Ovary (tissue), 9 donors: ENCODE measurements around the gene CDH3. TPM values are rescaled to one million over a fixed set of nuclear protein-coding genes. Genes with fewer than 3 reads are reported as not detected.

Source experiments
- DNase-seq, 5 donors: peaks; one replicate each; pipeline ENCODE4 v3.0.0-alpha.2; 2019 to 2020
- H3K27ac ChIP-seq, 2 donors: fragments of 200-600 bp; one replicate each; pipeline versions ENCODE4 v1.5.1 to v1.8.0; 2019 to 2022
- H3K27me3 ChIP-seq: fragments of 200-600 bp; one replicate; pipeline ENCODE4 v1.8.0; 2022
- H3K36me3 ChIP-seq: fragments of 200-600 bp; sonication (generic); one replicate; pipeline ENCODE4 v1.5.1; 2019
- H3K4me1 ChIP-seq: one replicate; pipeline ENCODE4 v1.8.1; 2013; ENCODE audit warnings: mild to moderate bottlenecking, moderate library complexity; ENCODE audit not compliant: insufficient read depth
- H3K4me3 ChIP-seq: fragments of 200-600 bp; sonication (generic); one replicate; pipeline ENCODE4 v1.5.1; 2017
- H3K9me3 ChIP-seq, 2 donors: fragments of 200-600 bp in 1 of 2; sonication (generic) in 1 of 2; one replicate each; pipeline versions ENCODE4 v1.5.1 to v1.8.1; 2013 to 2019; ENCODE audit warnings: mild to moderate bottlenecking in 1 of 2, moderate library complexity in 1 of 2
- EP300 ChIP-seq: sonication (generic); formaldehyde crosslinking; IDR thresholded peaks from one replicate; pipeline ENCODE4 v1.6.1; 2017; ENCODE audit warnings: antibody characterized with exemption
- POLR2A ChIP-seq: fragments of 450-650 bp; IDR thresholded peaks from one replicate; pipeline ENCODE4 v1.6.1; 2017; ENCODE audit warnings: antibody characterized with exemption, mild to moderate bottlenecking, moderate library complexity
- WGBS, 3 donors: extraction: QIAGEN DNeasy Blood & Tissue Kit in 1 of 3; methylation state at CpG; one replicate each; pipeline versions ENCODE4 v1.1.5 to v1.1.7; 2013 to 2017; 5-methylcytosine and 5-hydroxymethylcytosine counted together
- intact Hi-C, 4 donors: fragments of 100-400 bp; cut with DNase I; formaldehyde crosslinking; loops; one replicate each; pipeline versions ENCODE4 v1.11.0 to v1.15.1; 2022 to 2023
- polyA plus RNA-seq, 2 donors: library from polyadenylated mRNA; stranded (reverse); fragments of 200-250 nt in 1 of 2; fragments of 350-450 nt in 1 of 2; fragmentation: Illumina TruSeq in 1 of 2; extraction: RNeasy Lipid Tissue Mini Kit (QIAGEN cat#74804) in 1 of 2; gene quantifications; one replicate each; pipeline ENCODE4 v1.2.3, GENCODE V29; 2013 to 2014
- total RNA-seq, 7 donors: library from RNA; depleted of rRNA in 2 of 7; stranded (reverse); fragments of >200 nt in 2 of 7; fragmentation: NEBNext Ultra II Directional in 3 of 7; extraction: Animal tissue kit (Norgen Biotek cat#: 25700) in 3 of 7; gene quantifications; one replicate each; pipeline versions ENCODE4 v1.1.0 to v1.2.4, GENCODE V29; 2016 to 2023
- TF ChIP-seq, protein P1 (sequence below), 3 donors: fragments of 450-650 bp in 2 of 3; fragments of 200-600 bp in 1 of 3; IDR thresholded peaks; one replicate each; pipeline versions ENCODE4 v1.5.1 to v1.8.0; 2016 to 2022; ENCODE audit warnings: antibody characterized with exemption in 3 of 3, mild to moderate bottlenecking in 1 of 3
- donor health status: DM: no; HTN: no; CAD: no; lungs with moderate emphysema.
- donor health status: DM: no; HTN: no; CAD: no.
- donor health status: Bipolar disorder and iron deficiency.
- donor health status: DM: yes; HTN: yes; CAD: no.
- donor health status: DM: no; HTN: no; CAD: no.
- donor health status: DM: yes; HTN: yes; CAD: no.

Gene CDH3
- total and polyA plus RNA-seq, 9 donors: 32.4 to 99.0 (median 58.9) TPM

DNA sequence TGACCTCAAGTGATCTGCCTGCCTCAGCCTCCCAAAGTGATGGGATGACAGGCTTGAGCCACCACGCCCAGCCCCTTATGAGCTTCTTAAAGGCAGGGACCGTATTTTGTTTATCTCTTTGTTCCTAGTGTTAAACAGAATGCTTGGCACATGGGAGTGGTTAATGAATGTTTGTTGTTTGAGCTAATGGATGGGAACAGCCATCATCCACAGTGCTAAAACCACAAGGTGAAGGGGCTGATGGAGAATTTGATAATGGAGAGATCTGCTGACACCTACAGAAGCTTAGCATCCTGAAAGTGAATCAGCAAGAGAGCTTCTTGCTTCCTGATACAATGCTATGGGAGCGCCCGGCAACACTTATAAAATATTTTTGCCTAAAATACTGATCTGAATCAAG is 83.4 kb downstream of the CDH3 start:
- no peak for DNase-seq
- Histone ChIP-seq H3K4me3 (no peak overlapping the region), H3K27me3 (no peaks in the 10 kb centered on the region), H3K4me1 (no peaks in the 10 kb centered on the region), H3K36me3 (no peaks in the 10 kb centered on the region), H3K9me3 (no peaks in the 10 kb centered on the region), H3K27ac (no peak overlapping the region)
- TF ChIP-seq, protein P1, sequence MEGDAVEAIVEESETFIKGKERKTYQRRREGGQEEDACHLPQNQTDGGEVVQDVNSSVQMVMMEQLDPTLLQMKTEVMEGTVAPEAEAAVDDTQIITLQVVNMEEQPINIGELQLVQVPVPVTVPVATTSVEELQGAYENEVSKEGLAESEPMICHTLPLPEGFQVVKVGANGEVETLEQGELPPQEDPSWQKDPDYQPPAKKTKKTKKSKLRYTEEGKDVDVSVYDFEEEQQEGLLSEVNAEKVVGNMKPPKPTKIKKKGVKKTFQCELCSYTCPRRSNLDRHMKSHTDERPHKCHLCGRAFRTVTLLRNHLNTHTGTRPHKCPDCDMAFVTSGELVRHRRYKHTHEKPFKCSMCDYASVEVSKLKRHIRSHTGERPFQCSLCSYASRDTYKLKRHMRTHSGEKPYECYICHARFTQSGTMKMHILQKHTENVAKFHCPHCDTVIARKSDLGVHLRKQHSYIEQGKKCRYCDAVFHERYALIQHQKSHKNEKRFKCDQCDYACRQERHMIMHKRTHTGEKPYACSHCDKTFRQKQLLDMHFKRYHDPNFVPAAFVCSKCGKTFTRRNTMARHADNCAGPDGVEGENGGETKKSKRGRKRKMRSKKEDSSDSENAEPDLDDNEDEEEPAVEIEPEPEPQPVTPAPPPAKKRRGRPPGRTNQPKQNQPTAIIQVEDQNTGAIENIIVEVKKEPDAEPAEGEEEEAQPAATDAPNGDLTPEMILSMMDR (IDR thresholded peaks at IDR 0.05): no peak
- TF ChIP-seq EP300: no peak
- TF ChIP-seq POLR2A: no peak
- intact Hi-C loops: loop anchor here in 1 of 4 donors (5.0 kb wide), 1 partner anchor 1216 kb away; no protein-coding TSS in a partner anchor
- 89 to 98% (median 94%) methylated on average over 4 of the region's 4 CpGs for WGBS, 3 donors

DNA sequence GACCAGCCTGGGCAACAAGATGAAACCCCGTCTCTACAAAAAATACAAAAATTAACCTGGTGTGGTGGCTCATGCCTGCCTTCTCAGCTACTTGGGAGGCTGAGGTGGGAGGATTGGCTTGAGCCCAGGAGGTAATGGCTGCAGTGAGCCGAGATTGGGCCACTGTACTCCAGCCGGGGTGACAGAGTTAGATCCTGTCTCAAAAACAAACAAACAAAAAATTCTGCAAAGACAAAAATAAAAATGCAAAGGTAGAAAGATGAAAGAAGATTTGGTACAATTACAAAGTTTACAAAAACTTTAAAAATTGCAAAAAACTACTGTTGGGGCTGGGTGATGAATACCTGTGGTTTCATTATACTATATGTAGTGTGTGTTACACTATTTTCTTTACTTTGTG is 86.5 kb downstream of the CDH3 start:
- intact Hi-C loops: no loop called here
- 33 to 64% (median 46%) methylated on average over 3 of the region's 3 CpGs for WGBS, 3 donors
- H3K27me3 ChIP-seq: no peaks in the 10 kb centered on the region
- no peaks in the 10 kb centered on the region for H3K9me3 ChIP-seq
- H3K36me3 ChIP-seq: no peaks in the 10 kb centered on the region
- no peak for DNase-seq
- H3K4me3 ChIP-seq: no peak overlapping the region
- no peaks in the 10 kb centered on the region for H3K4me1 ChIP-seq
- TF ChIP-seq POLR2A: no peak
- TF ChIP-seq EP300: no peak
- TF ChIP-seq, protein P1 (IDR thresholded peaks at IDR 0.05): no peak
- no peak overlapping the region for H3K27ac ChIP-seq

DNA sequence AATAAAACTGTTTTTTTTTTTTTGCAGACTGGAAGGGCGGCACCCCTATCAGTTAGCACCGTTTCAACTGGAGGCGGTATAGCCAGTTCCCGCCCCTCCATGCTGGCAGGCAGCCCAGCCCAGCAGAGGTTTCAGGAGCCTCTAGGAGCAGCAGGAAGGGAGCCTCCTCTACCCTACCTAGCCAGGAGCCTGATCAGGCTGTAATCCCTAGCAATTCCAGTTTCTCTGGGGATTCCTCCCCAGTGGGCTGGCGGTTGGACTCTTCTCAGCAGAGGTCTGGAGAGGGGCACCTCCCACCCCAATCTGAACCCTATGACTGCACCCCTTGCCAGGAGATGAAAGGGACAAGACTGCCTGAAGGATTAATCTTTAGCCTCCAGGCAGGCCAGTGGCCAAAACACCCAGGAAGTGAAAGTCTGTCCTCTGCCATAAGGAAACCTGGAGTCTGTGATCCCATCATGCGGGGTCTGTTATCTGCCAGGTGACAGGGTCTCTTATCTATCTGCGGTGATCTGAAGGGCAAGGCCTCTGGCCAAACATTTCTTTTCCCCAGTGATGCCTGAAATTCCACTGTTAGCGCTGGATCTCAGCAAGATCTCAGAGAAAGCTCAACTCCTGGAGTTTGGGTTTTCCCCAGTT is 87.1 kb downstream of the CDH3 start:
- Histone ChIP-seq H3K4me1 (peaks cover 1% of the 10 kb centered on the region), H3K9me3 (no peaks in the 10 kb centered on the region), H3K27ac (no peak overlapping the region), H3K36me3 (no peaks in the 10 kb centered on the region), H3K27me3 (no peaks in the 10 kb centered on the region), H3K4me3 (no peak overlapping the region)
- WGBS, 3 donors: 48 to 49% (median 49%) methylated on average over 8 of the region's 8 CpGs
- TF ChIP-seq, protein P1 (IDR thresholded peaks at IDR 0.05): no peak
- TF ChIP-seq EP300: no peak
- no peak for TF ChIP-seq POLR2A
- peak in 4 of 5 donors; percentile 41 to 63 (median 44) for DNase-seq
- intact Hi-C loops: no loop called here

DNA sequence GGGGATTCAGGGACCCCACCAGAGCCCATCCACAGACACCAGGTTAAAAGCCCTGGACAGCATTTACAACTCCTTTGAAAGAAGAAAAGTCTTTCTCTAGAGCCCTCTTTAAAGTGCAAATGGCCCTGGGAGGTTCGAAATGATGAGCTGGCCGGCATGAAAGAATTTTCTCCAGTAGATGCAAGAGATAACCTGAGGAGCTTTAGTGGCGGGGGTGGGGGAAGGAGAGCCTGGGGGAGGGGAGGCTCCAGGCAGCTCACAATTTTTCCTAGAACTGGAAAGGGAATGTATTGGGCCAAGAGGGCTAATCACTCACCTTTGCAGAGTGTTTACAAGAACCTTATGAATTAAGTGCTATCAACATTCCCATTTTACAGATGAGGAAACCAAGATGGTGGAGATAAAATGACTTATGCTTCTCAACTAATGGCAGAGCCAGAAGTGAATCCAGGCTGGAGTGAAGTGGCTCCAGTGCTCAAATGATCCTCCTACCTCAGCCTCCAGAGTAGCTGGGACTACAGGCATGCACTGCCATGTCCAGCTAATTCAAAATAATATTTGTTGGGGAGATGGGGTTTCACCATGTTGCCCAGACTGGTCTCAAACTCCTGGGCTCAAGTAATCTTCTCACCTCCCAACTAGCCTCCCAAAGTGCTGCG is 87.8 kb downstream of the CDH3 start:
- no peak overlapping the region for H3K27ac ChIP-seq
- no peaks in the 10 kb centered on the region for H3K36me3 ChIP-seq
- no peak overlapping the region for H3K4me3 ChIP-seq
- DNase-seq: no peak
- peaks cover 1% of the 10 kb centered on the region for H3K4me1 ChIP-seq
- intact Hi-C loops: no loop called here
- TF ChIP-seq POLR2A (no peak), EP300 (no peak)
- TF ChIP-seq, protein P1 (IDR thresholded peaks at IDR 0.05): no peak
- no peaks in the 10 kb centered on the region for H3K9me3 ChIP-seq
- WGBS, 3 donors: 78 to 84% (median 80%) methylated on average over 4 of the region's 4 CpGs
- H3K27me3 ChIP-seq: no peaks in the 10 kb centered on the region
